ENCODE data around the gene SYNDIG1. TPM values are rescaled to one million over a fixed set of nuclear protein-coding genes. Genes with fewer than 3 reads are reported as not detected.

SYNDIG1 gene
- total RNA-seq, 1 experiment from 2014 or later, result not detected

DNA sequence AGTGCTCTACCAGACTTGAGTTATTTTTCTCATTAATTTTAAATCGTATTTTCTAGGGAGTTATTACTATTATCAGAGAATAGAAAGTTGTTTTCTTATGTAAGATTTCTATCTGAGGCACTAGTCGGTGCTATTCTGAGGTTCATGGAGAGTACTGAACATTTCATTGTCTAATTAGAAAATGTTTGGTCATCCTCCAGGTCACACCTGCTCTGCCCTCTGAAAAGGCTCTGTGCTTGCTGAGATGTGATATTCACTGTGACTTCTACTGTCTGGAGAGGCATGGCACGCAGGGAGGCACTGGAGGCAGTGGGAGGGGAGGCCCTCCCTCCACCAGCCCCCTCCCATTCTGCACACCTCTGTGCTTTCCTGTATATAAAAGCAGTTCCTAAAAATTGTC lies 3.0 kb downstream of the SYNDIG1 start:
- Histone ChIP-seq H2AFZ (ENCODE audit: low read length) (no peak overlapping the region), H3K79me2 (ENCODE audit: low read length) (no peaks in the 10 kb centered on the region), H3K9ac (ENCODE audit: low read length) (no peak overlapping the region), H3F3A (ENCODE audit: low read length, unreplicated experiment) (no peaks in the 10 kb centered on the region), H3K27ac (ENCODE audit: low read length) (no peak overlapping the region), H3K27me3 (ENCODE audit: low read length) (peaks cover 93% of the 10 kb centered on the region), H3K4me3 (ENCODE audit: low read length) (no peak overlapping the region), H3K36me3 (ENCODE audit: low read depth, low read length) (no peaks in the 10 kb centered on the region), H3K9me2 (replicated peaks; ENCODE audit: low read length) (no peaks in the 10 kb centered on the region), H3K9me3 (ENCODE audit: low read length) (no peaks in the 10 kb centered on the region), H3K4me1 (ENCODE audit: insufficient read depth, low read length) (no peaks in the 10 kb centered on the region), H3K4me2 (ENCODE audit: low read length) (no peak overlapping the region), H4K20me1 (ENCODE audit: low read length) (no peaks in the 10 kb centered on the region)
- POLR2A ChIA-PET (ENCODE audit: unreplicated experiment), result no interaction called here
- CTCF ChIA-PET, result no interaction called here
- TF ChIP-seq, protein P1, sequence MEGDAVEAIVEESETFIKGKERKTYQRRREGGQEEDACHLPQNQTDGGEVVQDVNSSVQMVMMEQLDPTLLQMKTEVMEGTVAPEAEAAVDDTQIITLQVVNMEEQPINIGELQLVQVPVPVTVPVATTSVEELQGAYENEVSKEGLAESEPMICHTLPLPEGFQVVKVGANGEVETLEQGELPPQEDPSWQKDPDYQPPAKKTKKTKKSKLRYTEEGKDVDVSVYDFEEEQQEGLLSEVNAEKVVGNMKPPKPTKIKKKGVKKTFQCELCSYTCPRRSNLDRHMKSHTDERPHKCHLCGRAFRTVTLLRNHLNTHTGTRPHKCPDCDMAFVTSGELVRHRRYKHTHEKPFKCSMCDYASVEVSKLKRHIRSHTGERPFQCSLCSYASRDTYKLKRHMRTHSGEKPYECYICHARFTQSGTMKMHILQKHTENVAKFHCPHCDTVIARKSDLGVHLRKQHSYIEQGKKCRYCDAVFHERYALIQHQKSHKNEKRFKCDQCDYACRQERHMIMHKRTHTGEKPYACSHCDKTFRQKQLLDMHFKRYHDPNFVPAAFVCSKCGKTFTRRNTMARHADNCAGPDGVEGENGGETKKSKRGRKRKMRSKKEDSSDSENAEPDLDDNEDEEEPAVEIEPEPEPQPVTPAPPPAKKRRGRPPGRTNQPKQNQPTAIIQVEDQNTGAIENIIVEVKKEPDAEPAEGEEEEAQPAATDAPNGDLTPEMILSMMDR (conservative IDR thresholded peaks at IDR 0.05; ENCODE audit: low read depth, low read length), result no peak
- TF ChIP-seq EZH2phosphoT487 (IDR thresholded peaks at IDR 0.05; ENCODE audit: borderline replicate concordance, low read length), result no peak
- no peak for TF ChIP-seq EZH2 (IDR thresholded peaks at IDR 0.05; ENCODE audit: low read length, unreplicated experiment)
- intact Hi-C loops (cut with micrococcal nuclease), result no loop called here
- BruUV-seq (replicated peaks), result no TSS peak
- ATAC-seq (no peak), DNase-seq (no peak)

DNA sequence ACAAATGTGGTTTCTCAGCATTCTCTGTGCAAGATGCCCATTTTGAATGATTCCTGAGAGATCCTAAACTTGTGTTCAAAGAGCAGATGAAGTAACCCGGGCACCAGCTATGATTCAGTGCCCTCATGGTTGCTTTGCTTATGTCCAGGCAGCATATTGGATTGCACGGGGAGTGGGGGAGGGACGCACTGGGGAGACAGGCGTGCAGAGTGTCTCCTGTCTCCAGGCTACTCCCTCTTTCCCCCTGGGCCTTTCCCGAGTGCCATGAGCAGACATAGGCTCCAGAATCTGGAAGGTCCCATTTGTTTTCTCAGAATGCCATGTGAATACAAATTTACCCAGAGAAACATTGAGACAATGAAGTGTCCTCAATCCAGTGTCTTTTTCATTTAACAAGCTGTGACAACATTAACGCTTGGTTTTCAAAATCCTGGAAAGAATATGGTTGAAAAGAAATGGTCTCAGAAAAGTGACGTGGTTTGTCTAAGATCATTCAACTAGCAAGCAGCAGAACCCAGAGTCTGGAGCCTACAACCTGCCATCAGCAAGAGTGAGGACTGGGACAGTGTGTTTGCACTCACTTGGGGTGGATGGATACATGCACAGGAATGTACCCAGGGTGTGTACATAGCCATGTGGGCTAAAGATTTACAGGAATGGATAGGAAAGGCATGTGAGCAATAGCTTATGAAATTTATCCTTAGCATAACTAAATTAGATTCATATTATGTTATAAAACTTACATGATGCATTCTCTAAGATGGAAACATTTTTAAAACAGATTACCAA lies 4.2 kb downstream of the SYNDIG1 start:
- ChIA-PET CTCF (no interaction called here), POLR2A (ENCODE audit: unreplicated experiment) (no interaction called here)
- Histone ChIP-seq H3K9me3 (ENCODE audit: low read length) (no peaks in the 10 kb centered on the region), H3K4me1 (ENCODE audit: insufficient read depth, low read length) (no peaks in the 10 kb centered on the region), H3K9me2 (replicated peaks; ENCODE audit: low read length) (no peaks in the 10 kb centered on the region), H3K27me3 (ENCODE audit: low read length) (peaks cover 93% of the 10 kb centered on the region), H3K79me2 (ENCODE audit: low read length) (no peaks in the 10 kb centered on the region), H2AFZ (ENCODE audit: low read length) (no peak overlapping the region), H4K20me1 (ENCODE audit: low read length) (no peaks in the 10 kb centered on the region), H3K36me3 (ENCODE audit: low read depth, low read length) (no peaks in the 10 kb centered on the region), H3K4me2 (ENCODE audit: low read length) (no peak overlapping the region), H3K4me3 (ENCODE audit: low read length) (no peak overlapping the region), H3K27ac (ENCODE audit: low read length) (no peak overlapping the region), H3F3A (ENCODE audit: low read length, unreplicated experiment) (no peaks in the 10 kb centered on the region), H3K9ac (ENCODE audit: low read length) (no peak overlapping the region)
- TF ChIP-seq EZH2 (IDR thresholded peaks at IDR 0.05; ENCODE audit: low read length, unreplicated experiment), result no peak
- no peak for TF ChIP-seq EZH2phosphoT487 (IDR thresholded peaks at IDR 0.05; ENCODE audit: borderline replicate concordance, low read length)
- TF ChIP-seq, protein P1 (conservative IDR thresholded peaks at IDR 0.05; ENCODE audit: low read depth, low read length), result no peak
- intact Hi-C loops (cut with micrococcal nuclease), result no loop called here
- no TSS peak for BruUV-seq (replicated peaks)
- no peak for ATAC-seq
- DNase-seq, result no peak

DNA sequence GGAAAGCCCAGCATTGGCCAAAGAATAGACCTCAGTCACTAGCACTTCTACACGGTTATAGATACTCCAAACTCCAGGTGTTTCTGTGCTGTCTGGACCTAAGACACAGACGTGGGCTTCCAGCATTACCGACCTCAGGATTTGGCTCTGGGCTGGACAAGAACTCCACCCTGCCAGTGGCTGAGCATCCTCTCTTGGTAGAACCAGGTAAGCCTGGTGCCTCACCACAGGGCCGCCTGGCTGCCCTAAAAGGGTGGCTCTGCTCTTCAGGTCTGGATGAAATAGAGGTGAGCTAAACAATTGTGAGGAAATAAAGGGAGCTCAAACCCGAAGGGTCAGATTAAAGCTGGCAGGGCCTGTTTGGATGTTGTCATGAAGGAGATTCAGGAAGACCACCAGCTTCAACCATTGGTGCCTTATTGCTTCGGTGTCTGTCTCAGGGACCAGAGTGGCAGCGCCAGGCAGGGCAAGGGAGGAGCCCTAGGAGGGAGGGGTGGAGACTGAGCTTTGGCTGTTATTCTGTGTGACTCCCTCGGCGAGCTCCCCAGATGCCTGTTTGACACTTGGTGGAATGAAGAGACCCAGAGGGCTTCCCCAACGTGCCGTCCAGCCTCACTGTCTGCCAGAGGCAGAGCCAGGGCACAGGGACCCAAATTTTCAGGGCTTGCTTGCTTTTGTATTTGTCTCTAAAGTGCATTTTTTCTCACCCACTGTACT lies 8.6 kb downstream of the SYNDIG1 start:
- Histone ChIP-seq H4K20me1 (ENCODE audit: low read length) (no peaks in the 10 kb centered on the region), H3K9me2 (replicated peaks; ENCODE audit: low read length) (no peaks in the 10 kb centered on the region), H3K9me3 (ENCODE audit: low read length) (no peaks in the 10 kb centered on the region), H2AFZ (ENCODE audit: low read length) (no peak overlapping the region), H3K79me2 (ENCODE audit: low read length) (no peaks in the 10 kb centered on the region), H3F3A (ENCODE audit: low read length, unreplicated experiment) (no peaks in the 10 kb centered on the region), H3K4me2 (ENCODE audit: low read length) (no peak overlapping the region), H3K4me1 (ENCODE audit: insufficient read depth, low read length) (no peaks in the 10 kb centered on the region), H3K36me3 (ENCODE audit: low read depth, low read length) (no peaks in the 10 kb centered on the region), H3K27ac (ENCODE audit: low read length) (no peak overlapping the region), H3K27me3 (ENCODE audit: low read length) (peaks cover 95% of the 10 kb centered on the region), H3K4me3 (ENCODE audit: low read length) (no peak overlapping the region), H3K9ac (ENCODE audit: low read length) (no peak overlapping the region)
- TF ChIP-seq, protein P1 (conservative IDR thresholded peaks at IDR 0.05; ENCODE audit: low read depth, low read length), result no peak
- TF ChIP-seq EZH2phosphoT487 (IDR thresholded peaks at IDR 0.05; ENCODE audit: borderline replicate concordance, low read length) (no peak), EZH2 (IDR thresholded peaks at IDR 0.05; ENCODE audit: low read length, unreplicated experiment) (no peak)
- no TSS peak for BruUV-seq (replicated peaks)
- CTCF ChIA-PET, result no interaction called here
- DNase-seq, result no peak
- POLR2A ChIA-PET (ENCODE audit: unreplicated experiment), result no interaction called here
- intact Hi-C loops (cut with micrococcal nuclease), result no loop called here
- ATAC-seq, result no peak

All from PC-3 (cell line).